Upper lobe of left lung (tissue), 6 donors: Measurements from ENCODE around the gene FCRL5. TPM values are rescaled to one million over a fixed set of nuclear protein-coding genes. Genes with fewer than 3 reads are reported as not detected.
A peak's percentile ranks its signal among the peaks of the same experiment; 100 is the strongest.

Experiments used
- ATAC-seq, 2 donors: fragments of 200-7000 bp; cut with Tn5 transposase; one replicate each; pipeline ENCODE4 v1.9.1; 2022; ENCODE audit warnings: mild to moderate bottlenecking in 2 of 2, moderate library complexity in 2 of 2; ENCODE audit not compliant: low FRiP score in 2 of 2
- DNase-seq, 2 donors: peaks; one replicate each; pipeline ENCODE4 v3.0.0-alpha.2; 2019 to 2020
- H3K27ac ChIP-seq, 4 donors: fragments of 200-600 bp; sonication (generic); one replicate each; pipeline ENCODE4 v1.5.1; 2016 to 2019
- H3K27me3 ChIP-seq, 4 donors: fragments of 200-600 bp; sonication (generic); one replicate each; pipeline ENCODE4 v1.5.1; 2017 to 2019
- H3K36me3 ChIP-seq, 4 donors: fragments of 200-600 bp; sonication (generic); one replicate each; pipeline ENCODE4 v1.5.1; 2016 to 2019
- H3K4me1 ChIP-seq, 4 donors: fragments of 200-600 bp; sonication (generic); one replicate each; pipeline ENCODE4 v1.5.1; 2018 to 2019
- H3K4me3 ChIP-seq, 4 donors: fragments of 200-600 bp; sonication (generic); one replicate each; pipeline ENCODE4 v1.5.1; 2017 to 2019; ENCODE audit warnings: mild to moderate bottlenecking in 2 of 4, moderate library complexity in 1 of 4
- H3K9me3 ChIP-seq, 4 donors: fragments of 200-600 bp; sonication (generic); one replicate each; pipeline ENCODE4 v1.5.1; 2018 to 2019
- CTCF ChIP-seq, 6 experiments: fragments of 450-650 bp in 4 of 6; fragments of 200-600 bp in 2 of 6; sonication (generic) in 2 of 6; IDR thresholded peaks; one replicate each; pipeline ENCODE4 v1.5.1; 2016 to 2019; ENCODE audit warnings: antibody characterized with exemption in 6 of 6
- EP300 ChIP-seq, 4 donors: sonication (generic); formaldehyde crosslinking; IDR thresholded peaks; one replicate each; pipeline ENCODE4 v1.5.1; 2017; ENCODE audit warnings: antibody characterized with exemption in 4 of 4, control low read depth in 2 of 4
- POLR2A ChIP-seq, 4 donors: fragments of 450-650 bp; IDR thresholded peaks; one replicate each; pipeline ENCODE4 v1.5.1; 2016 to 2017; ENCODE audit warnings: antibody characterized with exemption in 4 of 4, mild to moderate bottlenecking in 2 of 4
- POLR2AphosphoS5 ChIP-seq, 2 donors: sonication (generic); formaldehyde crosslinking; IDR thresholded peaks; one replicate each; pipeline ENCODE4 v1.5.1; 2017; ENCODE audit warnings: antibody characterized with exemption in 2 of 2
- WGBS, 2 donors: methylation state at CpG; one replicate each; pipeline ENCODE4 v1.1.5; 2017 to 2018; 5-methylcytosine and 5-hydroxymethylcytosine counted together
- total RNA-seq, 6 donors: library from RNA; depleted of rRNA in 4 of 6; stranded (reverse); fragments of >200 nt in 4 of 6; gene quantifications; one replicate each; pipeline versions ENCODE4 v1.1.0 to v1.2.1, GENCODE V29; 2016 to 2021
- donor health status: DM: no; HTN: no; CAD: no; lungs with moderate emphysema.
- donor health status: DM: no; HTN: yes; CAD: no; lungs with severe emphysema.

Gene FCRL5
- total RNA-seq, 6 donors from 2014 or later = 0.22 to 9.8 (median 2.1) TPM

GRCh38 chr1:157532569-157532968 lies 19.7 kb downstream of the FCRL5 start:
- no peak for DNase-seq
- no peaks in the 10 kb centered on the region for H3K27me3 ChIP-seq
- no peaks in the 10 kb centered on the region for H3K36me3 ChIP-seq
- 82 to 91% methylated on average over 3 of the region's 3 CpGs for WGBS, 2 donors
- no peak for ATAC-seq
- no peak overlapping the region for H3K27ac ChIP-seq
- TF ChIP-seq EP300 (IDR thresholded peaks at IDR 0.05) (no peak), CTCF (IDR thresholded peaks at IDR 0.05) (no peak), POLR2AphosphoS5 (IDR thresholded peaks at IDR 0.05) (no peak), POLR2A (IDR thresholded peaks at IDR 0.05) (no peak)
- no peaks in the 10 kb centered on the region for H3K9me3 ChIP-seq
- H3K4me3 ChIP-seq = no peak overlapping the region
- H3K4me1 ChIP-seq = no peaks in the 10 kb centered on the region

- Histone ChIP-seq H3K36me3 (no peaks in the 10 kb centered on the region), H3K4me3 (no peak overlapping the region), H3K27ac (no peak overlapping the region), H3K4me1 (no peaks in the 10 kb centered on the region), H3K9me3 (no peaks in the 10 kb centered on the region), H3K27me3 (no peaks in the 10 kb centered on the region)
- TF ChIP-seq POLR2AphosphoS5 (IDR thresholded peaks at IDR 0.05) (no peak), POLR2A (IDR thresholded peaks at IDR 0.05) (no peak), EP300 (IDR thresholded peaks at IDR 0.05) (no peak), CTCF (IDR thresholded peaks at IDR 0.05) (no peak)
- 81 to 85% methylated on average over 5 of the region's 5 CpGs for WGBS, 2 donors
- ATAC-seq = no peak
- no peak for DNase-seq
These were observed 28.4 kb downstream of the FCRL5 start for GRCh38 chr1:157523774-157524493.

DNA sequence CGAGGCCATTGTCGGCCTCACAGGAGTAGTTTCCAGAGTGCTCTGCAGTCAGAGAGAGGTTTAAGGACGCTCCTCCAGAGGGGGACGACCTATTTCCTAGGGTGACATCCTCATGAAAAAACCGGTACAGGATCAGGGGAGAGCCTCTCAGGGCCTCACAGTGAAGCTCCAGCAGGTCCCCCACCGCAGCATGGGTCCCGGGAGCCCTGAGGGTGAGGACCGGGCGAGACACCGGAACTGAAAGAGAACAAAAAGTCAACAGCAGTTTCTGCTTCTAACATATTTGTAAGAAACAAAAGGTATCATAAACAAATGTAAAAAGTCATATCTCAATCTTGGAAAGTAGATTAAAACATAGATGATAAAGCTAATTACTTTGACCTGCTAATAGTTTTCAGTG lies 31.3 kb downstream of the FCRL5 start:
- no peak overlapping the region for H3K4me3 ChIP-seq
- WGBS, 2 donors = 84 to 89% methylated on average over 10 of the region's 10 CpGs
- DNase-seq (peak in 1 of 2 donors; percentile 24), ATAC-seq (no peak)
- H3K4me1 ChIP-seq = no peaks in the 10 kb centered on the region
- no peaks in the 10 kb centered on the region for H3K36me3 ChIP-seq
- no peaks in the 10 kb centered on the region for H3K27me3 ChIP-seq
- no peaks in the 10 kb centered on the region for H3K9me3 ChIP-seq
- H3K27ac ChIP-seq = no peak overlapping the region
- TF ChIP-seq CTCF (IDR thresholded peaks at IDR 0.05) = no peak
- no peak for TF ChIP-seq POLR2A (IDR thresholded peaks at IDR 0.05)
- no peak for TF ChIP-seq POLR2AphosphoS5 (IDR thresholded peaks at IDR 0.05)
- TF ChIP-seq EP300 (IDR thresholded peaks at IDR 0.05) = no peak

- Histone ChIP-seq H3K4me3 (no peak overlapping the region), H3K27me3 (no peaks in the 10 kb centered on the region), H3K27ac (no peak overlapping the region), H3K36me3 (no peaks in the 10 kb centered on the region), H3K4me1 (no peaks in the 10 kb centered on the region), H3K9me3 (no peaks in the 10 kb centered on the region)
- TF ChIP-seq POLR2AphosphoS5 (IDR thresholded peaks at IDR 0.05) (no peak), EP300 (IDR thresholded peaks at IDR 0.05) (no peak), POLR2A (IDR thresholded peaks at IDR 0.05) (no peak), CTCF (IDR thresholded peaks at IDR 0.05) (no peak)
- 89% methylated on average over 10 to 20 of the region's 20 CpGs for WGBS, 2 donors
- peak in 1 of 2 donors; percentile 54 for DNase-seq
- ATAC-seq = peak in 1 of 2 donors; percentile 35
These were observed 31.9 kb downstream of the FCRL5 start for GRCh38 chr1:157520386-157520935.

DNA sequence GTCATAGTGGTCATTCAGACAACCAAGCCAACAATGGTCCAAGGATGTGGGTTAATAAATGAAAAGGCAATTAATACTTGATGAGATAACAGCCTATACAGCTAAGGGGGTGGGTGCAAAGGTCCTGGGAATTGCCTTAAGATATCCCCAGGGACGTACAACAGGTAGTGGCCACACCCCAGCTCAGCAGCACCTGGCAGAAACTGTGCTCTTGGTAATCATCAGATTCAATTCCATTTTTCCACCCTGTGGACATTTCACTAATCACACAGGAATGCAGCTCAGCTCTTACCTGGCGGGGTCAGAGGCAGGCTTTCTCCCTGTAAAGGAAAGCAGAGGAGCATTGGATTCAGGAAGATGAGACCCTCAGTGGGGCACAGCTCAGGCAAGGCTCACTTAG lies 32.9 kb downstream of the FCRL5 start:
- H3K9me3 ChIP-seq = no peaks in the 10 kb centered on the region
- no peaks in the 10 kb centered on the region for H3K4me1 ChIP-seq
- ATAC-seq (no peak), DNase-seq (no peak)
- 83 to 88% methylated on average over 2 of the region's 2 CpGs for WGBS, 2 donors
- H3K4me3 ChIP-seq = no peak overlapping the region
- TF ChIP-seq POLR2A (IDR thresholded peaks at IDR 0.05) (no peak), POLR2AphosphoS5 (IDR thresholded peaks at IDR 0.05) (no peak), CTCF (IDR thresholded peaks at IDR 0.05) (no peak), EP300 (IDR thresholded peaks at IDR 0.05) (no peak)
- no peaks in the 10 kb centered on the region for H3K27me3 ChIP-seq
- H3K27ac ChIP-seq = no peak overlapping the region
- H3K36me3 ChIP-seq = no peaks in the 10 kb centered on the region
